NCI-H2029 treated with DMSO at 0.1 percent for 48 hours (cell line): ENCODE measurements around the gene PTPRE.

Source experiments
- DNase-seq: peaks from one replicate; lab custom pipeline; 2025; lab: John Stamatoyannopoulos, UW

PTPRE gene

GRCh38 chr10:128060341-128061250, 153.7 kb downstream of the PTPRE start:
- DNase-seq: no peak

GRCh38 chr10:128061306-128062300, 154.7 kb downstream of the PTPRE start:
- no peak for DNase-seq

DNA sequence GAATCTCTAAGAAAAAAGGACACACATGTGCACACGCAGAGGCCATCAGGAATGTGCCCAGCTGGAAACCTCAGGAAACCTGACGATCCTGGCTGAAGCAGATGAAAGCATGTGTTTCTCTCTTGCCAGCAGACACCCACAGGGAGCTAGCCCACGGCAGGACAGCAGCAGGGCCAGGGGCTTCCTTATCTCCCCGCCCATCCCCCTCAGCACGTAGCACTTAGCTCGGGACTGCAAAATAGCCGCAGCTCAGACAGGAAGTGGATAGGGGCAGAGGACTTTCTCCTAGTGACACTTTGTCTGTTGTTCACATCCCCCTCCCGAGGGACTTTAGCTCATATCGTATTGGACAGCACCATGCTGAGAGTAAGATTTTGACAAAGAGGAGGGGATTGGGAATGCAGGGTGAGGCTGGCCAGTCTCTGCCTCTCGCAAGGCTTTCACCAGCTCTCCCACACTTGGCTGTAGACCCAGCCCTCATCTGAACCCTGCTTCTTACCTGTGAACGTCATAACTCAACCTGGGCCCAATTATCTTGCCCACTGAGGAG, 155.5 kb downstream of the PTPRE start:
- DNase-seq: no peak

GRCh38 chr10:128062881-128063563, 156.1 kb downstream of the PTPRE start:
- no peak for DNase-seq

DNA sequence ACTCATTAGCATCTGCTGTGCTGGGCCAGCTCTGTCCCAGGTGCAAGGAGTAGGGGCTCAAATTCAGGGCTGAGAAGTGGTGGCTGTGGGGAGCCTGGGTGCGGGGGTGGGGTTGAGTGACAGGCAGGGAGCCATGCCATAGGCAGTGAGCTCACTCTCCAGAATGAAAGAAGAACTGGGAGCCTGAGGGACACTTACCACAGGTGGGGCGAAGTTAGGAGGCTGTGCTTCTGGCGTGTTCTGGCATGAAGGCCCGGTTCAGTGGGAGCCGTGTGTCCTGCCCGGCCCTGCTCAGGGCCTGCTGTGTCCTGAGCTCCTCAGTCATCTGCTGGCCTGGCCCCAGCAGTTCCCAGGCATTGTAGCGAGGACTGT, 156.8 kb downstream of the PTPRE start:
- DNase-seq: no peak

- DNase-seq: no peak
These were observed 157.4 kb downstream of the PTPRE start for GRCh38 chr10:128064108-128064969.

GRCh38 chr10:128064970-128065580, 158.2 kb downstream of the PTPRE start:
- DNase-seq: no peak

DNA sequence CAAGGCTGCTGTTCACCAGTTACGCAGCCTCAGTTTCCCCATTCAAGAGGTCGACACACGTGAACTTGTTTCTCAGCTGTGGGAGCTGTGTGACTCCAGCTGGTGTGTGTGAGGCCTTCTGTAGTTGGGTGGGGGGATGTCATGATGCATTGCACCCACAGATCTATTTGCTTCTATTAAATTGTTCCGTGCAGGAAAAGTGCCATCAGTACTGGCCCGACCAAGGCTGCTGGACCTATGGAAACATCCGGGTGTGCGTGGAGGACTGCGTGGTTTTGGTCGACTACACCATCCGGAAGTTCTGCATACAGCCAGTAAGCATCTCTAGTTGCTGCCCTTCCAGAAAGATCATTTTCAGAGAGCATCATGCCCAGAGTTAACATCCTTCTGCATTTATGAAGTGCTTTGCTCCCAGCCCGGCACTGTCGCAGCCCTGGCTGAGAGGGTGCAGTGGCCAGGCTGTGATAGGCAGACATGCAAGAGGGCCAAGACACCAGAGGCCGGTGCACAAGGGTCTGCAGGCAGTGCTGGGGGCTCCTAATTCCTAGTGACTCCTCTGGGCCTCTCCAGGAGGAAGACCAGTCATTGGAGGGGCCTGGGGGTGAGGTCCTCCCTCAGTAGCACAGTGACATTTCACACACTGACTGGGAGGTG, 159.1 kb downstream of the PTPRE start:
- no peak for DNase-seq

DNA sequence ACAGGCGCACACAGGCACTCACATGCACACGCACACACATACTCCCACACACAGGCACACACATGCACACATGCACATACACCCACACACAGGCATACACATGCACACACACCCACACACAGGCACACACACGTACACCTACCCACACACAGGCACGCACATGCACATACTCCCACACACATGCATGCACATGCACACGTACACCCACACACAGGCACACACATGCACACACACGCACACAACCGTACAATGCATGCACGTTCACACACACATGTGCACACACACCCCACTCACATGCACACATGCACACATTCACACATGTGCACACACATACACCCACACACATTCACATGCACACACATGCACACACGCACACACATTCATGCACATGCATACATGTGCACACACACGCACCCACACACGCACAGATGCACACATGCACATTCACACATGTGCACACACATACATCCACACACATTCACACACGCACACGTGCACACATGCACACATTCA, 160.0 kb downstream of the PTPRE start:
- DNase-seq: no peak

DNA sequence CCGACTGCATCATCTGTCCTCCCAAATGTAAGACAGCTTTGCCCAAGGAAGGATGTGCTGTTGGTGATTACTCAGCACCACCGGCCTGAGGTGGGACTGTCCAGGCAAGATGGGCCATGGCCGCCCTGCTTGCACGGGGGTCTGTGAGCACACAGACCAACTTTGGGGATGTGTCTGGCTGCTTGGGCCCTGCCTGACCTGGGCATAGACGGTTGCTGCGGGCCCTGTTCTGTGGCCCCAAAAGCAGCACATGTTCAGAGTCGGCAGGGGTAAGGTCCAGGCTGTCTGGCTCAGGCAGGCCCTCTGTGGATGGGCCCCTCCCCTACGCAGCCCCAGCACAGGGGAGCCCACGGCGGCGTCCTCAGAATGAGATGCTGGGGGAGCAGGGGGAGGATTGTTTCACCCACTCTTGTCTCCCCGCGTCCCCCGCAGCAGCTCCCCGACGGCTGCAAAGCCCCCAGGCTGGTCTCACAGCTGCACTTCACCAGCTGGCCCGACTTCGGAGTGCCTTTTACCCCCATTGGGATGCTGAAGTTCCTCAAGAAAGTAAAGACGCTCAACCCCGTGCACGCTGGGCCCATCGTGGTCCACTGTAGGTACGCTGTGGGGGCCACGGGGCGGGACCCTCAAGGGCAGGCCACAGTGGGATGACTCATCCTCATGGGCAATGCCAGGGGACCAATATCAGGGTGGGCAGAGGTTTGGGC, 160.9 kb downstream of the PTPRE start:
- no peak for DNase-seq

GRCh38 chr10:128068398-128069285, 161.7 kb downstream of the PTPRE start:
- DNase-seq: no peak

GRCh38 chr10:128069351-128070051, 162.6 kb downstream of the PTPRE start:
- peak; percentile 44 for DNase-seq

DNA sequence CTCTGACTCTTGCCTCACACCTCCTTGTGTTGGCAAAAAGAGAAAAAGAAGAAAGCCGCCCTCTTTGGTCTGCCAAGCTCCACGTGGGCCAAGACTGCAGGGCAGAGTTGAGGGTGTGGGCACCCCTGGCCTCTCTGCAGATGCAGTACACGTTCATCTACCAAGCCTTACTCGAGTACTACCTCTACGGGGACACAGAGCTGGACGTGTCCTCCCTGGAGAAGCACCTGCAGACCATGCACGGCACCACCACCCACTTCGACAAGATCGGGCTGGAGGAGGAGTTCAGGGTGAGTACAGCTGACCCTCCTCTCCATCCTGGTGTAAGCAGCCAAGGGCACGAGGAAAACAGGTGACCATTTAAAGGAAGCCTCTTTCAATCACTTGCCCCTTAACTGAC, 163.3 kb downstream of the PTPRE start:
- DNase-seq: no peak

GRCh38 chr10:128070721-128071416, 164.0 kb downstream of the PTPRE start:
- no peak for DNase-seq

GRCh38 chr10:128071417-128071782, 164.5 kb downstream of the PTPRE start:
- DNase-seq: no peak

- no peak for DNase-seq
These were observed 165.1 kb downstream of the PTPRE start for GRCh38 chr10:128072046-128072445.
